GM19025 (cell line): Measurements from ENCODE around the gene ARL5A.
"Not testable (repeated sequence)": the region's sequence is repeated elsewhere in the genome, so short reads cannot be mapped to it uniquely, and the experiment has no call there.

Experiments used
- ATAC-seq: cut with Tn5 transposase; IDR thresholded peaks from one replicate; pipeline ENCODE4 v1.9.1; 2021; ENCODE audit warnings: mild to moderate bottlenecking, low read depth, moderate library complexity; ENCODE audit not compliant: unreplicated experiment

Gene ARL5A

DNA sequence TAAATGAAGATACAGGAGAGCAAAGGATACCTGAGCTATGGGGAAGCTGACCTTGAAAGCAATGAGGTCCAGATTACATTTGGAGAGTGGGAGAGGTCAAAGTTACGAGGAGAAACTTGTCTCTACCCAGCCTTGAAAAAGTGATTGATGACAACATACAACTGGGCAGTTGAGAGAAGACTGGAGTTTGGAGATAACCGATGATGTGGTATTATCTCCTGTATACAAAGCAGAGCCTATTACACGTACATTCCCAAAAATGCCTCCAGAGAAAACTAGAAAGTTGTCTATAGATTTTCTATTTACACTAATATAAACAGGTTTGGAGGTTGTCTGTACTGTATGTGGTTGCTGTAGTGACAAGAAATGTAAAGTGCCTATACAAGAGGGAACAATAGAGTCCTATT, 28.3 kb downstream of the ARL5A start:
- ATAC-seq = no peak

DNA sequence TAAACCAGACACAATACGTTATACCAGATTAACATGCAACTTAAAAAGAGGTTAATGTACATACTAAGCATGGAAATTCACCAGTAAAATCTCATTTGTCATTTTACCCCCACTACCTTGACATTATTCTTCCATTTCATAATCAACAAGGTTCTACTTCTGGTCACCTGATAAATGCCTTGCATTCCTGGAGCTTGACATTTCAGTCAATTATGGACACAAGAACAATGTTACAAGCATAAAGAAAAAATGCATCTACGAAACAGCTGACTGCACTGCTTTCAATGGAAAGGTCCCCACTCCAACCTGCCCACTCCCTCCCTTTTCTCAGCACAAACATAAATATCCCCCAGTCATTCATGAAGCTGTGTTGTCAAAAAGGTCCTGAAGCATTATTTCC, 31.4 kb downstream of the ARL5A start:
- ATAC-seq = no peak

DNA sequence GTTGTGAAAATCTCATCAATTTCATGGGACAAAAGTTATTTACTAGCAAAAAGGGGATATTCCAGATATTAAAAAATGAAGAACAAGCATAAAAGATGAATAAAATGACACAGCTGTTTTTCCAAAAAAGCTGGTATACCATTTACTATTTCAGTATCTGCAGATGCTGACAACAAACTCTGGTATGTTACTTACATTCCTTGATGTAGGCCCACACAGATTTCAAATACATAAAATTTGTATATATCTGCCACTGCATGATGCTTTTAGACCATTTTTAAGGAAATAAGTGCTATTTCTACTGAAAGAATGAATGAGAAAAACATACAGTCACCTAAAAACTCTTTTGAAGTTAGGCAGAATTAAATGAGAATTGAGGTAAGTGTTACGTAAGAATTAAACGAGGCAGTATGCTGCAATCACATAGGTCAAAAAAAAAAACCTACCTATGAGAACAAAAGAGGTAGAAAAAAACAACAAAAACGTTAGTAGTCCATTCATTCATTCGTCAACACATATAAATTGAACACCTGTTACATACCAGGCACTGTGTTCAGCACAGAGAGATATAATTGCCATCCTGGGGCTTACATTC, 32.5 kb downstream of the ARL5A start:
- no peak for ATAC-seq

DNA sequence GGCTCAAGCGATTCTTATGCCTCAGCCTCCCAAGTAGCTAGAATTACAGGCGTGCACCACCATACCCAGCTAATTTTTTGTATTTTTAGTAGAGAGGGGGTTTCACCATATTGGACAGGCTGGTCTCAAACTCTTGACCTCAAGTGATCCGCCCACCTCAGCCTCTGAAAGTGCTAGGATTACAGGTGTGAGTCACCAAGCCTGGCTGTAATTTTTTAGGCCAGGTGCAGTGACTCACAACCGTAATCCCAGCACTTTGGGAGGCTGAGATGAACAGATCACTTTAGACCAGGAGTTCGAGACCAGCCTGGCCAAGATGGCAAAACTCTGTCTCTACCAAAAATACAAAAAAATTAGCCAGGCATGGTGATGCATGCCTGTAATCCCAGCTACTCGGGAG, 33.8 kb downstream of the ARL5A start:
- ATAC-seq = not testable (repeated sequence)

DNA sequence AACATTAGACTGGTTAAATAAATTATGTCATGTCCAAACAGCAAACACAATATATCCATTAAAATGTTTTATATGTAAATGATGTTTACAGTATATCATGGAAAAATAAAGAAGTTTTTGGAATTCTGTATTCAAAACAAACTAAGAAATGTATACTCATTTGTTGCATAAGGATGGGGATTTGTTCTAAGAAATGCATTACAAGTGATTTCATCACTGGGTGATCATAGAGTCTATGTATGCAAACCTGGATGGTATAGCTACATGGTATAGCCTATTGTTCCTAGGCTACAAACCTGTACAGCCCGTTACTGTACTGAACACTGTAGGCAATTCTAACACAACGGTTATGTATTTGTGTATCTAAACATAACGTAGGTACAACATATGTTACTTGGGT, 35.1 kb downstream of the ARL5A start:
- ATAC-seq = no peak

DNA sequence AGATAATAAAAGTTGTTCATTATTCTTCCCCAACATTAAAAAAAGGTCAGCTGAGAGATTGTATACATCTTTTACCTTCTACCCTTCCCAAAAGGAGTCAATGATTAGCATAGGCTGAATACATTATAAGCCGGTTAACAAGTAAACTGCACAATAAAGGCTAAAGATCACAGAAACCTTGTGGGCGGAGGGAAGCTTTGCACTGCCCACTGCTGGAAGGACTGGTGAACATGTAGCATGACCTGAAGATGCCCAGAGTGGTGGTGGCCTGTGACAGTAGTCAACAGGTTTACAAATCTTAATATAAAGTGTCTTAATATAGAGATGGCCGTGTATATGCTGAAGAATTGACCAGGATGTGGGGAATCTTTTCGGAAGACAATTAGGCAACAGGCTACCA, 35.6 kb downstream of the ARL5A start:
- ATAC-seq = no peak

DNA sequence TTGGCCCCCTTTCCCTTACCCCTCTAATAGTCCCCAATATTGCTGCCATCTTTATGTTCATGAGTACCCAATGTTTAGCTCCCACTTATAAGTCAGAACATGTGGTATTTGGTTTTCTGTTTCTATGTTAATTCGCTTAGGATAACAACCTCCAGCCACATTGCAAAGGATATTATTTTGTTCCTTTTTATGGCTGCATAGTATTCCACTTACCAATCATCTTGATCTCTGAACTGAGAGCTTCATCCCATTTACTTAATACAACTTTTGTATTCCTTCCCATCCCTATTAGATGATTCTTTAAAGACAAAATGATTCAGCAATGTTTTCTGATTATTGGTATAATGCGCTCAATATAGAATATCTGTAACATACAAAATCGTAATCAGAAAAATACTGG, 36.7 kb downstream of the ARL5A start:
- ATAC-seq = no peak

DNA sequence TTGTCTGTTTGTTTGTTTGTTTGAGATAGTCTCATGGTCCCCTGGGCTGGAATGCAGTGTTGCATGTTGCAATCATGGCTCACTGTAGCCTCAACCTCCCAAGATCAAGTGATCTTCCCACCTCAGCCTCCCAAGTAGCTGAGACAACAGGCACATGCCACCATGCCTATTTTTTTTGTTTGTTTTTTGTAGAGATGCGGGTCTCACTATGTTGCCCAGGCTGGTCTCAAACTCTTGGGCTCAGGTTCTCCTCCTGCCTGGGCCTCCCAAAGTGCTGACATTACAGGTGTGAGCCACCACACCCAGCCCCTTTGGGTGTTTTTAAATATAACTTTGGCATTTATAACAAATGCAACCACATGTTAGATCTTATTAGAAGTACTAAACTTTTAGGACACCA, 37.5 kb downstream of the ARL5A start:
- ATAC-seq = no peak

DNA sequence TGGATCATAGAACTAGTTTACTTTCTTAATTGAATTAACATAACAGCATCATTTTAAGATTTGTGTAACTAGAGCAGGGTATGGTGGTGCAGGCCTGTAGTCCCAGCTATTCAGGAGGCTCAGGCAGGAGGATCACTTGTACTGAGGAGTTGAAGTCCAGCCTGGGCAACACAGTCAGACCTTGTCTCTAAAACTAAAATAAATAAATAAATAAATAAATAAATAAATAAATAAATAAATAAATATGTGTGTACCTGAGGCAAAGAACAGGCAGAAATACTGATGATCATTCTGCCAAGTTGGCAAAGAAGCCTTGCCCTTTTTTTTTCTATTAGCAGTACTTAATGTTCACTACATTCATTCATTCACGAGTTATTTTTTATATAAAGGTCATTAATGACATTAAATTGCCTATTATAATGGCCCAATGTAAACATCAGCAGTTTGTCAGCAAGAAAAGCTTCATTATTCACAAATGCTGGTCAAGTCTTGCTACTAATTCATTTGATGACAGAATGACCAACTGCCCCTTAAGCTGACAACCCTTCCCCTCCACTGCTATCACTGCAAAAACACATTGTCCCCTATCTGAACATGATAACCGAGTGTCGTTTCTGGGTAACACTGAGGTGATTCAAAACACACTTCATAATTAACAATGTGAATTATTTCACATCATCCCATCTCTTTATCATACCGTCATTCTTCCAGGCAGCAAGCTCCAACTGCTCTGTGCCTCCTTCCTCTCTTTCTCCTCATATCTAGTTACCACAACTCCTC, 39.0 kb downstream of the ARL5A start:
- ATAC-seq = no peak

DNA sequence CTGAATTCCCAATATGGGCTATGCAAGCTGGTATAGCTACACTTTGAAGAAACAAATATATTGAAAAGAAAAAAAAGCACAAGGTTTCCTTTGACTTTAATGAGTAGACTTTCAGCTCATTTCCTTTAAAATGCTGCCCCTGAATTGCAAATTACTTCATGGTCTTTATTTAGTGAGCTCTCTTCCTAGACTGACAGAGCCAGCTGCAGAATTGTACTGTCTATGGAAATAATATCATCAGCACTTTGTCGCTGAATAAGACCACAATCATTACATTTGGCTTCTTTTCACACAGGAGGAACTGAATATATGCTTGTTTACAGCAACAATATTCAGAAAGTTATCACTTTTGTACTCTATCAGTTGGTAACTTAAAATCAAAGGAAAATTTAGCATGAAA, 41.7 kb downstream of the ARL5A start:
- ATAC-seq = no peak

DNA sequence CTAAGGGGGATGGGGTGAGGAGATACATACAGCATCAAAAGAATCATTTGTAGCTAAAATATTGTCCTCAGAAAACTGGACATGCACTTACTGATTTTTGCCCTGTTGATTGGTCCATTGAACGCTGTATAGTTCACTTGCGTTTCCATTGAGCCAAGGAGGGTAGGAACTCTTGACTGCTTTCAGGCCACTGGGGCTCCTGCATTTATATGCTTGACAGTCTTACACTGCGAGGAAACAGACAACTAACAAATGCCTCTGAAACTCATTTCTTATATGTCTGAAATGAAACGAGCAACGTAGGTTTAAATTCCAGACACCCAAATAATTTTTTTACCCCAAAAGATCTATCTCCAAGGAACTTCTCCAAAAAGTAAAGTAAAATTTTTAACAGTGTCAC, 42.1 kb downstream of the ARL5A start:
- no peak for ATAC-seq

DNA sequence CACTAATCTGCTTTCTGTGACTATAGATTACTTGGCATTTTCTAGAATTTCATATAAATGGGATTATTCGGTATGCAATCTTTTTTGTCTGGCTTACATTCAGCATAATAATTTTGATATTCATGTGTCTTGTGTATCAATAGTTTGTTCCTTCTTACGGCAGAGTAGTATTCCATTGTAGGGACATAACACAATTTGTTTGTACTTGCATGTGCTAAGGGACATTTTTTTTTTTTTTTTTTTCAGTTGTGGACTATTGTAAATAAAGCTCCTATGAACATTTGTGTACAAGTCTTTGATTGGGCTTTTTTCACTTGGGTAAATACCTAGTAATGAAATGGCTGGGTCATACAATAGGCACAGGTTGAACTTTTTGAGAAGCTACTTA, 45.1 kb downstream of the ARL5A start:
- no peak for ATAC-seq

DNA sequence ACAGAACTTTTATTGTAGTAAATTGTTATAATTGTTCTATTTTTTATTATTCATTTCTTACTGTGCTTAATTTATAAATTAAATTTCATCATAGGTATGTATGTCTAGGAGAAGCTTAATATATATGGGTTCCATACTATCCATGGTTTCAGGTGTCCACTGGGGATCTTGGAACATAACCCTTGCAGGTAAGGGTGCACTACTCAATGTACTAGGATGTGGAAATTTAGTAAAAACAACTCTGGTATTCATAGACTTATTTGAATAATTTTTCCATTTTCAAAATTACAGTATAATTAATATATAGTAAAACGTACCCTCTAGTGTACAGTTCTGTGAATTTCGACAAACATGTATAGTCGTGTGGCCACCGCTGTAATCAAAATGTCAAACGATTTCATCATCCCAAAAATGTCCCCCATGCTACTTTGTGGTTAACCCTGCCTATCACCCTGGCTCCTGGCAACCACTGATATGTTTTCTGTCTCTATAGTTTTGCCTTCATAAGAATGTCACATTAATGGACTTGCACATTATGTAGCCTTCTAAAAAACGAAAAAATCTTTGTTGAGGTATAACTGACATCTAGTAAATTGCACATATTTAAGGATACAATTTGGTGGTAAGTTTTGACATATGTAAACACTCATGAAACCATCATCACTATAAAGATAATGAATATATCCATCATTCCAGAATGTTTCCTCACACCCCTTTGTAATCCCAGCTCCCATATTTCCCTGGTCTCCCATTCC, 45.7 kb downstream of the ARL5A start:
- no peak for ATAC-seq

DNA sequence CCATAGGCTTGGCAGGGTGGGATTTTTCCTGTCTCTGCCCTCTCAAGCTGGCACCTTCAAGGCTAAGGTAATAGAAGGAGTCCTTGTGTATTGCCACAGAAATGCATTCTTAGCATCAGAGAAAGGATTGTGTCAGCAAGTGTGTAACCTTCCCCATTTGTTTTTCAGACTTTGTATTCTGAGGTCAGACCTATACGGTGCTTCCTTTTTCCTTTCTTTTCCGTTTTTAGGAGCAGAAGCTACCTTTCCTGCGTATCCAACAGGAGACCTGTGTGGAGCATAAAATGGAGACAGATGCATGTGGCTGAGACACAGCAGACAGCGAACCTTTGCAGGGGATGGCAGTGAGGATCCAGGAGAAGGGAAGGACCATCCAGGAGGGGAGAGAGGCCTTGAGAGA, 46.6 kb downstream of the ARL5A start:
- ATAC-seq = no peak

DNA sequence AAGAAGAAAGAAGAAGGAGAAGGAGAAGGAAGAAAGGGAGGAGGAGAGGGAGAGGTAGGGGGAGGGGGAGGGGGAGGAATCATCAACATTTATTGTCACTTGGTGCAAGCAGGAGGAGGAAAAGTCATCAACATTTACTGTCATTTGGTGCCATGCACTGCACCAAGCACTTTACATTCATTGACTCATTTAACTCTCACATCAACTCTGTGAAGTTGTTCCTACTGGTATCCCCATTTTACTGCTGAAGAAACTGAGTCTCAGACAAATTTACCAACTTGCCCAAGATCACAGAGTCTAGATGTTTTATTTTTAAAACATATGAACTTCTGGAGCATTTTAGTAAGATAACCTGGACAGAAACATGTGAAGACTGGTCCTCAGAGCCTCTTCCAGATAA, 47.3 kb downstream of the ARL5A start:
- ATAC-seq = no peak

DNA sequence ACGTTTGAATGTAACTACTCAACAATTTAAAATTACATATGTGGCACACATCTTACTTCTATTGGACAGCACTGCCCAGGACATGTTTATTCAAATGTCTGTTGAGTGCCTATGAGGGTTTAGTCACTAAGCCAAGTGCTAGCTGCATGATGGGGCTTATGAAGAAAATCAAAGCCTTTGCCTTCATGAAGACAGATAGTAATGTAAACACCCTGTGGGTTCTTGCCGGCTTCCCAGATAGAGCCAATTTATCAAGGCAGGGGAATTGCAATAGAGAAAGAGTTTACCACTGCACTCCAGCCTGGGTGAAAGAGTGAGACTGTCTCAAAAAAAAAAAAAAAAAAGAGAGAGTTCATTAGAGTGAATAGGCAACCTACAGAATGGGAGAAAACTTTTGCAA, 50.3 kb downstream of the ARL5A start:
- no peak for ATAC-seq

DNA sequence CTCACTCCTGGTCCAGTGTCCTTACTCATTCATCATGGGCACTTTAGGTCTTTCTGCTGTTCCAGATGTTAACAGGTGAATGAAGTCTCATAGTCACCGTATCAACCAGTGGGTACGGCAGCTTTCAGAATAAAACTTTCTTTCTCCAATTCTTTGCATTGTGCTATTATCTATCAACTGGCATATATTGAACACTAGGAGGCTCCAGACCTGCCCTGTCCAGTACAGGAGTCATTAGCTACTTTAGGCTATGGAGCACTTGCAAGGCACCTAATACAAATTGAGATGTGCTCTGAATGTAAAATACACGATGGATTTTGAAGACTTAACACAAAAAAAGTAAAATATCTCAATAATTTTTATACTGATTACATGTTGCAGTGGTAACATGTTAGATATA, 50.7 kb downstream of the ARL5A start:
- no peak for ATAC-seq

DNA sequence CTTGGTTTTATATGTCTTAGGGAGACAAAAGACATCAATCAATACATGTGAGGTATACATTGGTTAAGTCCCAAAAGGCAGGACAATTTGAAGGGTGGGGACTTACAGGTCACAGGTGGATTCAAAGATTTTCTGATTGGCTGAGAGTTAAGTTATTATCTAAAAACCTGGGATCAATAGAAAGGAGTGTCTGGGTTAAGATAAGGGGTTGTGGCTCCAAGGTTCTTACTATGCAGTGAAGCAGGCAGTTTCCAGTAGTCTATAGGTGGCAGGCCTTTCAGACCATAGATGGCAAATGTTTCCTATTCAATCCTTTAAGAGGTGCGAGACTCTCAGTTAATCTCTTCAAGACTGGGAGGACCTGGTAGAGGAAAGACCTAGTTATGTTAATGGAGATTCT, 51.9 kb downstream of the ARL5A start:
- ATAC-seq = no peak

DNA sequence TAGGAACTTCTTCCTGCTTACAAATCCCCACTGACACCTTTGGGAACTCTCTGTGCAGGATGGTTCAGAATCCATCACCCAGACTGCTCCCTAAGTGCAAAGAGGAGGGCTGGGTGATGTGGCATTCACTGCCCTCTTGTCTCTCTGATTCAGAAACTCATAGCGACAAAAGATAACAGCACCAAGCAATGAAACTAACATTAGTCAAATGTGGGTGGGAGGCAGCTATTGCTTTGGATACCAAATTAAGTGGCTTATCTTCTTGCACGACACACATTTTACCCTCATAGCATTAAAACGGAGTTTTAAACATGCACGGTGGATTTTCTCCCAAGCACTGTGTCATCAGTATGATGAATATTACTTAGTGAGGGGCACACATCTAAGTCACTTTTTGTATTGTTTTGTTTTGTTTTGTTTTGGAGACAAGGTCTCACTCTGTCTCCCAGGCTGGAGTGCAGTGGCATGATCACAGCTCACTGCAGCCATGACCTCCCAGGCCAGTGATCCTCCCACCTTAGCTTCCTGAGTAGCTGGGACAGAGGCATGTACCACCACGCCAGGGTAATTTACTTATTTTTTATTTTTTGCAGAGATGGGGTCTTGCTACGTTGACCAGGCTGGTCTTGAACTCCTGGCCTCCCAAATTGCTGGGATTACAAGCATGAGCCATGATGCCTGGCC, 53.0 kb downstream of the ARL5A start:
- no peak for ATAC-seq

DNA sequence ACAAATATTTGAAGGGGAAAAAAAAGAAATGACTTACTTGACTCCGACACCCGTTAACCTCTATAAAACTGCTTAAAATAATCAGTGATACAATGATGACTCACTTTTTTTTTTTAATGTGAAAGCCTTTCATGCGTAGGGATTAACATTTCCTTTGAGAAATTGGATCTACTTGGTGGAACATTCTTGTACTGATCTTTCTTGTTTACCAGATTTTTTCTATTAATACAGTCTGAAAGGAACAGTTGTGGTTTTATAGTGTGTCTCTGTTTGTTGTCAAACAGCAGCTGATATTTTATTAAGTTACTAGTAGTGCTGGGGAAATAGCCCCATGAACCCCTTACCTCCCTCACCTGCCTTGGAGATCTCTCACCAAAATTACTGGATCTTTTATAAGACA, 53.7 kb downstream of the ARL5A start:
- no peak for ATAC-seq
